Measurements from ENCODE around the gene ZWILCH.

- TF ChIP-seq CTCF (IDR thresholded peaks at IDR 0.05 in 8 of 11, conservative IDR thresholded peaks at IDR 0.05 in 3 of 11) (no peak), POLR2A (IDR thresholded peaks at IDR 0.05) (no peak), POLR2AphosphoS5 (IDR thresholded peaks at IDR 0.05) (no peak)
These were observed 50.6 kb downstream of the ZWILCH start for GRCh38 chr15:66555685-66556084.
